Prostate gland (tissue), 2 donors: ENCODE results near the gene ECE1. TPM values are rescaled to one million over a fixed set of nuclear protein-coding genes. Genes with fewer than 3 reads are reported as not detected.

Experiments
- DNase-seq: peaks from one replicate; pipeline ENCODE4 v3.0.0-alpha.2; 2019; ENCODE audit warnings: low spot score
- H3K27ac ChIP-seq, 2 donors: fragments of 200-600 bp; sonication (generic); 2 replicates each; pipeline ENCODE4 v1.5.1; 2017 to 2019
- H3K27me3 ChIP-seq: fragments of 200-600 bp; sonication (generic); replicated peaks from 2 replicates; pipeline ENCODE4 v1.5.1; 2019; ENCODE audit not compliant: insufficient read depth
- H3K36me3 ChIP-seq, 2 donors: fragments of 200-600 bp; sonication (generic); 1 replicate in 1 of 2; 2 replicates in 1 of 2; pipeline versions ENCODE4 v1.5.1 to v1.8.1; 2017 to 2019
- H3K4me1 ChIP-seq: fragments of 200-600 bp; sonication (generic); replicated peaks from 2 replicates; pipeline ENCODE4 v1.5.1; 2019
- H3K4me3 ChIP-seq, 2 donors: fragments of 200-600 bp; sonication (generic); 2 replicates each; pipeline ENCODE4 v1.5.1; 2017 to 2019
- H3K9me3 ChIP-seq: fragments of 200-600 bp; sonication (generic); 2 replicates; pipeline ENCODE4 v1.5.1; 2017
- CTCF ChIP-seq, 4 experiments: fragments of 200-600 bp in 2 of 4; fragments of 450-650 bp in 2 of 4; sonication (generic) in 2 of 4; IDR thresholded peaks; 1 replicate in 3 of 4; 2 replicates in 1 of 4; pipeline ENCODE4 v1.5.1; 2016 to 2019; ENCODE audit warnings: antibody characterized with exemption in 4 of 4, mild to moderate bottlenecking in 2 of 4, moderate library complexity in 2 of 4
- POLR2A ChIP-seq: fragments of 450-650 bp; IDR thresholded peaks from one replicate; pipeline ENCODE4 v1.6.1; 2016; ENCODE audit warnings: antibody characterized with exemption, mild to moderate bottlenecking
- POLR2AphosphoS5 ChIP-seq: sonication (generic); formaldehyde crosslinking; IDR thresholded peaks from one replicate; pipeline ENCODE4 v1.6.1; 2017; ENCODE audit warnings: antibody characterized with exemption
- WGBS: methylation state at CpG from one replicate; pipeline ENCODE4 v1.1.5; 2018; 5-methylcytosine and 5-hydroxymethylcytosine counted together
- intact Hi-C: fragments of 100-400 bp; cut with DNase I; formaldehyde crosslinking; loops from one replicate; pipeline ENCODE4 v1.14.2; 2022
- total RNA-seq, 2 donors: library from RNA; depleted of rRNA; stranded (reverse); fragments of >200 nt; gene quantifications; one replicate each; pipeline ENCODE4 v1.1.0, GENCODE V29; 2016

ECE1 gene
- total RNA-seq, 2 donors from 2014 or later = 113 to 146 TPM

- TF ChIP-seq CTCF (IDR thresholded peaks at IDR 0.05) = no peak
- TF ChIP-seq POLR2A = no peak
- TF ChIP-seq POLR2AphosphoS5 = no peak
- intact Hi-C loops = loop anchor here (10.0 kb wide), 1 partner anchor 396 kb away; no protein-coding TSS in a partner anchor
- Histone ChIP-seq H3K36me3 (peaks cover 0 to 7% of the 10 kb centered on the region in 2 donors), H3K27me3 (no peaks in the 10 kb centered on the region), H3K27ac (peak overlapping the region in 1 of 2 donors; percentile 46), H3K4me3 (no peak overlapping the region), H3K9me3 (no peaks in the 10 kb centered on the region), H3K4me1 (peaks cover 11% of the 10 kb centered on the region)
- DNase-seq = no peak
- WGBS = 80% methylated on average over 22 of the region's 22 CpGs
These were observed 31.7 kb downstream of the ECE1 start for GRCh38 chr1:21258331-21259134.

GRCh38 chr1:21257431-21258135 is 32.7 kb downstream of the ECE1 start:
- peak overlapping the region; percentile 41 to 46 for H3K27ac ChIP-seq
- no peaks in the 10 kb centered on the region for H3K27me3 ChIP-seq
- intact Hi-C loops = loop anchor here (10.0 kb wide), 1 partner anchor 397 kb away; no protein-coding TSS in a partner anchor
- DNase-seq = peak; percentile 64
- H3K4me3 ChIP-seq = no peak overlapping the region
- H3K4me1 ChIP-seq = peaks cover 6% of the 10 kb centered on the region
- H3K9me3 ChIP-seq = no peaks in the 10 kb centered on the region
- peaks cover 0 to 7% of the 10 kb centered on the region in 2 donors for H3K36me3 ChIP-seq
- TF ChIP-seq POLR2AphosphoS5 (peak; percentile 62), POLR2A (no peak), CTCF (IDR thresholded peaks at IDR 0.05) (peak in 1 of 4 experiments; percentile 4)
- 76% methylated on average over 13 of the region's 13 CpGs for WGBS

DNA sequence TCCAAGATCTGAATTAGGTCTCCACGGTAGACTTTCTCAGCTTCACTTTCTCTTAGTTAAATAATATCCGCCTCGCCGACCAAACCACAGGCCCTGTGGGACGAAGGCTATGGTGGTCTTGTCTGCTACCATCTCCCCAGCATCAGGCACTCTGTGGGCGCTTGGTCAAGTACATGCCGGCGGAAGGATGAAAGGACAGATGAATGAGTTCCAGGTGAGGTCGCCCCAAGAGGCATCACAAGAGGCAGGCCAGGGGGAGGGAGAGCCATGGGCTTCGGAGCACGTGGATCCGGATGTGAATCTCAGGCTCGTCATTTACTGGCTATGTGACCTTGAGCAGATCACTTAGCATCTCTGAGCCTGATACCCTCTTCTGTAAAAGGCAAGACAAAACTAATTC is 33.5 kb downstream of the ECE1 start:
- WGBS = 94% methylated on average over 13 of the region's 13 CpGs
- Histone ChIP-seq H3K36me3 (peaks cover 0 to 7% of the 10 kb centered on the region in 2 donors), H3K27ac (peak overlapping the region in 1 of 2 donors; percentile 46), H3K27me3 (no peaks in the 10 kb centered on the region), H3K9me3 (no peaks in the 10 kb centered on the region), H3K4me3 (no peak overlapping the region), H3K4me1 (peaks cover 7% of the 10 kb centered on the region)
- DNase-seq = no peak
- TF ChIP-seq POLR2AphosphoS5 (no peak), POLR2A (no peak), CTCF (IDR thresholded peaks at IDR 0.05) (no peak)
- intact Hi-C loops = loop anchor here (10.0 kb wide), 1 partner anchor 398 kb away; no protein-coding TSS in a partner anchor

DNA sequence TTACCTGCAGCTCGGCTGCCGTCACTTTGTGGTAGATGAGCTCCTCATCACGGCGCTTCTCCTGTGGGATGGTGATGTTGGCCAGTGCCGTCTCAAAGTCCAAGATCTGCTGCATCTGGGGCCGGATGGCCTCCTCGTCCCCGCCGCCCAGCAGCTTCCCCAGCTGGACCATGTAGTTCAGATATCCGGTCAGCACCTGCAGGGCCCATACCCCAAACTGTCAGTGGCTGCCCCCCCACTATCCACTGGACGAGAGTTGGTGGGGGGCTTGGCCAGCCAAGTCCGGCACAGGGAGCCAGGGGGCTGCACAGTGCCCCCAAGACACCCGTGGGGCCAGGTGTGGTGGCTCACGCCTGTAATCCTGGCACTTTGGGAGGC is 34.3 kb downstream of the ECE1 start:
- 98% methylated on average over 14 of the region's 14 CpGs for WGBS
- no peak for DNase-seq
- no peaks in the 10 kb centered on the region for H3K27me3 ChIP-seq
- H3K4me3 ChIP-seq = no peak overlapping the region
- intact Hi-C loops = loop anchor here (1.0 to 10.0 kb wide), 2 partner anchors 113 to 399 kb away; no protein-coding TSS in a partner anchor
- no peak for TF ChIP-seq POLR2AphosphoS5
- TF ChIP-seq CTCF (IDR thresholded peaks at IDR 0.05) = no peak
- no peak for TF ChIP-seq POLR2A
- no peak overlapping the region for H3K27ac ChIP-seq
- no peaks in the 10 kb centered on the region for H3K9me3 ChIP-seq
- H3K36me3 ChIP-seq = peaks cover 0 to 7% of the 10 kb centered on the region in 2 donors
- H3K4me1 ChIP-seq = peaks cover 7% of the 10 kb centered on the region
